ENCODE measurements around the gene SYT12. TPM values are rescaled to one million over a fixed set of nuclear protein-coding genes. Genes with fewer than 3 reads are reported as not detected.
"Not testable (repeated sequence)": the region's sequence is repeated elsewhere in the genome, so short reads cannot be mapped to it uniquely, and the experiment has no call there.

The SYT12 gene
- total RNA-seq, 2 donors from 2014 or later, result 0.05 TPM; not detected in 1

DNA sequence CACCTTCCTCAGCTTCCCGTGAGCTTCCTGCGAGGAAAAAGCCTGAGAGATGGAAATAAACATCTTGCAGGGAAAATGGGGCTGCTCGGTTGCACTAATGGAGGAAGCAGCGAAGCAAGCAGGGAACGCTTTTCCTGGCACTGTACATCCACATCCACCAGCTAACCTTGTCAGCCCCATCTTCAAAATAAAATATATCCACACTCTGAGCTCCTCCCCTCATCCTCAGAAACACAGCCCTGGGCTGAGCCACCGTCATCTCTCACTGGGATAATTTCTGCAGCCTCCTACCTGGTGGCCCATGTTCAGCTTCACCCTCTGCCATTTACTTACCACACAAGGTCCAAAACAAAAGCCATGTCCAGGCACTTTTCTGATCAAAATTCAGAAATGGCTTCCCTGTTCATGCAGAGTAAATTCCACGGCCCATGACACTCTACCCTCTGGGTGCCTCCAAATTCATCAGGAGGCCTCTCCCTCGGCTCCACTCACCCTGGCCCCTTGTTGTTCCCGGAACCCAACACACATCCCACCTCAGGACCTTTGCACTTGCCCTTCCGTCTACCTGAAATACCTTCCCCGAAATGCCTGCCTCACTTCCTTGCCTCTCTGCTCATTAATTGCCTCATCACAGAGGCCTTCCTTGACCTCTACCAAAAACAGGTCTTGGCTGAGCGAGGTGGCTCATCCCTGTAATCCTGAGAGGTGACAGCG is 34.9 kb upstream of the SYT12 start:
- Mint-ChIP-seq H3K27ac (peak overlapping the region in 1 of 2 donors; percentile 37), H3K36me3 (no peaks in the 10 kb centered on the region), H3K9me3 (no peaks in the 10 kb centered on the region)
- DNase-seq (ENCODE audit: low spot score in 2 of 2) (no peak), ATAC-seq (no peak)

GRCh38 chr11:66988741-66989140 is 34.2 kb upstream of the SYT12 start:
- not testable (repeated sequence) for H3K27ac Mint-ChIP-seq; DNase-seq (ENCODE audit: low spot score in 2 of 2); H3K9me3 Mint-ChIP-seq; H3K36me3 Mint-ChIP-seq; ATAC-seq

- H3K27ac Mint-ChIP-seq; DNase-seq (ENCODE audit: low spot score in 2 of 2); ATAC-seq; H3K36me3 Mint-ChIP-seq; H3K9me3 Mint-ChIP-seq: not testable (repeated sequence)
Observed at GRCh38 chr11:66989360-66989759, 33.6 kb upstream of the SYT12 start.

GRCh38 chr11:66992041-66992440 is 30.9 kb upstream of the SYT12 start:
- H3K36me3 Mint-ChIP-seq, result no peaks in the 10 kb centered on the region
- no peak for DNase-seq (ENCODE audit: low spot score in 2 of 2)
- no peaks in the 10 kb centered on the region for H3K9me3 Mint-ChIP-seq
- no peak for ATAC-seq
- H3K27ac Mint-ChIP-seq, result no peak overlapping the region

DNA sequence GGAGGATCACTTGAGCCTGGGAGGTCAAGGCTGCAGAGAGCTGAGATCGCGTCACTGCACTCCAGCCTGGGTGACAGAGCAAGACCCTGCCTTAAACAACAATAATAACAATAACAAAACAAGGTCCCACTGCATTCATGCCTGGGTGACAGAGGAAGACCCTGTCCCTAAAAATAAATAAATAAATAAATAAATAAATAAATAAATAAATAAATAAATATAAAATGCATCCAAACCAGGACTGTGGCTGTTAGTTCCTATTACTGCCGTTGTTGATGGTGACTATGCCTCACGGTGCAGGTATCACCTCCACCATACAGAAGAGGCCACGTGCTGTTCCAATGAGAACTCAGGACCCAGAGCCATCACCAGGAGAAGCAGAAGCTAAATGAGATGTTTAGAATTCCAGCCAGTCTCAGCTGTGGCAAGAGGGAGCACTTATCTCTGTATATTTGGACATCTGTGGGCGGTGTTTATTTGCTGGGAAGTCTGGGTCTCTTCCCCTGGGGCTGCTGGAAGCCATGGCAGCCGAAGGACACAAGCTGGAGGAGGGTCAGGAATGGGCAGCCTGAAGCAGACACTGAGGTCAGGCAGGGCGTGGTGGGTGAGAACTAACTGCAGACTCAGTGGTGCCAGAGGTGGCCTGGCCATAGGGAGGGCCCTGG is 26.2 kb upstream of the SYT12 start:
- ATAC-seq, result no peak
- DNase-seq (ENCODE audit: low spot score in 2 of 2), result no peak
- Mint-ChIP-seq H3K36me3 (no peaks in the 10 kb centered on the region), H3K27ac (no peak overlapping the region), H3K9me3 (no peaks in the 10 kb centered on the region)

DNA sequence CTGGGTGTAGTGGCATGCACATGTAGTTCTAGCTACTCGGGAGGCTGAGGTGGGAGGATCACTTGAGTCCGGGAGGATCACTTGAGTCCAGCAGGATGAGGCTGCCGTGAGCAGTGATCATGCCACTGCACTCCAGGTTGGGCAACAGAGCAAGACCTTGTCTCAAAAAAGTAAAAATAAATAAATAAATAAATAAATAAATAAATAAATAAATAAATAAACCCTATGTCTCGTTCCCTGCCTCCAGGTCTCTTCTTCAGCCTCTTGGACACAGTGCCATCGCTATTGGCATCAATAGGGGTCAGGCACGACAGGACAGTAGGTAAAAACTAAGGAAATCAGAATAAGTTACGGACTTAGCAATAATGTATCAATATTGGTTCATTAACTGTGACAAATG is 23.4 kb upstream of the SYT12 start:
- no peak overlapping the region for H3K27ac Mint-ChIP-seq
- no peaks in the 10 kb centered on the region for H3K9me3 Mint-ChIP-seq
- DNase-seq (ENCODE audit: low spot score in 2 of 2) (no peak), ATAC-seq (no peak)
- H3K36me3 Mint-ChIP-seq, result no peaks in the 10 kb centered on the region

GRCh38 chr11:67001332-67001731 is 21.6 kb upstream of the SYT12 start:
- no peak for ATAC-seq
- Mint-ChIP-seq H3K36me3 (no peaks in the 10 kb centered on the region), H3K27ac (no peak overlapping the region), H3K9me3 (peaks cover 0 to 4% of the 10 kb centered on the region in 2 donors)
- DNase-seq (ENCODE audit: low spot score in 2 of 2), result no peak

DNA sequence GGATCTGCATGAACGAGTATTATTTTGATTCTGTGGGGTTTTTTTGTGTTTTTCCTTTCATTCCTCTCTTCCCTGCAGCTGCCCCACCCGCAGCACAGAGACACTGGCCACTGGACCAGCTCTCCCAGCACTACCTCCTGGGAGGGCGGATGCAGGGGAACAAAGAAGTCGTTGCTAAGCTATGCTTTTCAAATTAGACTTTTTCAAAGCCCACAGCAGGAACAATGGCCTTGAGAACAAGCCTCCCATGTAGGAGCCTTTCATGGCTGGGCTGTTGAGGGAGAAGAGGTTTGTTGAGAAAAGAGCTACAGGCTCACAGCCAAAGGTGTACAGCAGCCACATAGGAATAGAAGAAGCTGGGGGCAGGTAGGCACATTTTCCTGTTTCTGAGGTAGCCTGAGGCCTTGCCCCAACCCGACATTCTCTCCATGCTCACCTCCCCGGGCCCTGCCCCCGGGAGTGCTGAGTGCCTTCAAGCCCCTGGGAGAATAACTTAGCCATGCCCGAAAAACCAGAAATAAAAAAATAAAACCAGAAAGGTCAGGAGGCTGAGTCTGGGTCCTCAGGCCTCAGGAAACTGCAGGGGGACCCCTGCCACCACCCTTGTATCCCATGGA is 20.5 kb upstream of the SYT12 start:
- no peaks in the 10 kb centered on the region for H3K36me3 Mint-ChIP-seq
- ATAC-seq (no peak), DNase-seq (ENCODE audit: low spot score in 2 of 2) (no peak)
- no peak overlapping the region for H3K27ac Mint-ChIP-seq
- H3K9me3 Mint-ChIP-seq, result peaks cover 0 to 9% of the 10 kb centered on the region in 2 donors

DNA sequence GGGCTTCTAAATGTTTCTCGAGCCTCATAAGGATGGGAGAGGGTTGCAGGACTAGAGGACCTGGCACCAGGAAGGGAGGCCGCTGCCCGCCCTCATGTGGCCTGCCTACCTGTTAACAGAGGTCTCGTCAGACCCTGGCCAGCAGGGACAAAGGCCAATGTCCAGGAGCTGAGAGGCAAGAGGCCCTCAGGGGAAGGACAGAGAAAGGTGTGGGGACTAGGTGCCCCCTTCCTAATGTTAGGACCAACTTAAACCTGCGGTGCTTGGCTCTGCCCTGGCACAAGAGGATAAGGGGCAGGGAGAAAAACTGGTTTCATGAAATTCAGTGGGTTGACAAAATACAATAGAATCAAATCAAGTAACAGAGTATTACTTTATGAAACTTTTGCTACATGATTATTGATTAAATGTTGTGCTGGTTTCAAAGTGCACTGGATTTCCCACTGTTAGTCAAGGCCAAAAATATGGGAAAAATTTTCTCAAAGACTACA is 20.0 kb upstream of the SYT12 start:
- H3K27ac Mint-ChIP-seq, result no peak overlapping the region
- no peak for ATAC-seq
- no peak for DNase-seq (ENCODE audit: low spot score in 2 of 2)
- H3K9me3 Mint-ChIP-seq, result peaks cover 0 to 9% of the 10 kb centered on the region in 2 donors
- no peaks in the 10 kb centered on the region for H3K36me3 Mint-ChIP-seq

DNA sequence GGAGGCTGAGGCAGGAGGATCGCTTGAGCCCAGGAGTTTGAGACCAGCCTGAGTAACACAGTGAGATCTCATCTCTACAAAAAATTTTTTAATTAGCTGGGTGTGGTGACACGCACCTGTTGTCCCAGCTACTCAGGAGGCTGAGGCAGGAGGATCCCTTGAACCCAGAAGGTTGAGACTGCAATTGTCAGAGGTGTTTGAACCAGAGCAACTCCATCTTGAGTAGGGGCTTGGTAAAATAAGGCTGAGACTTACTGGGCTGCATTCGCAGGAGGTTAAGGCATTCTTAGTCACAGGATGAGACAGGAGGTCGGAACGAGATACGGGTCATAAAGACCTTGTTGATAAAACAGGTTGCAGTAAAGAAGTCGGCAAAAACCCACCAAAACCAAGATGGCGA is 17.7 kb upstream of the SYT12 start:
- ATAC-seq, H3K36me3 Mint-ChIP-seq, H3K9me3 Mint-ChIP-seq: not testable (repeated sequence)

DNA sequence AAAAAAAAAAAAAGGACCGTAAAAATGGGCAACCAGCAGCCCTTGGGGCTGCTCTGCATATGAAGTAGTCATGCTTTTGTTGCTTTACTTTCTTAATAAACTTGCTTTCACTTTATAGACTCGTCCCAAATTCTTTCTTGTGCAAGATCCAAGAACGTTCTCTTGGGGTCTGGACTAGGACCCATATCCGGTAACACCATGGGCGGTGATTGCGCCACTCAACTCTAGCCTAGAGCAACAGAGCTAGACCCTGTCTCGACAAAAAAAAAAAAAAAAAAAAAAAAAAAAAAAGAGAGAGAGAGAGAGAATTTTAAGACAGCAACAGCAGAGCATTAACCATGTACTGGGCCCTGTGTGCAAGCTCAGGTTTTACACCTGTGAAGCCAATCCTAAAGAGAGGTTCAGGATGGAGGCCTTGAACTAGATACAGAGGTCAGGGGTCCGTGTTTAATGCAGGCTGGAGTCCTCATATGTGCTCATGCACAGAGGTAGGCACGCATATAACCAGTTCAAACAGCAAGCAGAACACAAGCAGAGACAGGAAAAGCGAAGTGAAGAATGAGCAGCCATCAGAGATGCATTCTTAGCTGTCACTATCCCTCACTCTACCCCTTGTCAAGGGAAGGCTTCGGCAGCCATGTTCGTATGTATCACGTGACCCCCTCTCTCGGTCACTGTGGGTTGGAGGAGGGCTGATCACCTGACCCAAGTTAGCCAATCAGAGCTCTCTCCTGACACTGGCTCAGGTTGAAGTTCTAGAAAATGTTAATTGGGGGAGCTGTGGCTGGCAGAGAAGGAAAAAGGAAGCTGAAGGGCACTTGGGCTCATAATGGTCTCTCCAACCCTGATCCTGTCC is 16.7 kb upstream of the SYT12 start:
- peak in 1 of 2 donors; percentile 36 for ATAC-seq
- Mint-ChIP-seq H3K36me3 (no peaks in the 10 kb centered on the region), H3K27ac (no peak overlapping the region), H3K9me3 (peaks cover 0 to 9% of the 10 kb centered on the region in 2 donors)
- peak in 1 of 2 donors; percentile 24 for DNase-seq (ENCODE audit: low spot score in 2 of 2)

More for the DNA sequence above, 17.7 kb upstream of the SYT12 start:
- not testable (repeated sequence) for DNase-seq (ENCODE audit: low spot score in 2 of 2); H3K27ac Mint-ChIP-seq

DNA sequence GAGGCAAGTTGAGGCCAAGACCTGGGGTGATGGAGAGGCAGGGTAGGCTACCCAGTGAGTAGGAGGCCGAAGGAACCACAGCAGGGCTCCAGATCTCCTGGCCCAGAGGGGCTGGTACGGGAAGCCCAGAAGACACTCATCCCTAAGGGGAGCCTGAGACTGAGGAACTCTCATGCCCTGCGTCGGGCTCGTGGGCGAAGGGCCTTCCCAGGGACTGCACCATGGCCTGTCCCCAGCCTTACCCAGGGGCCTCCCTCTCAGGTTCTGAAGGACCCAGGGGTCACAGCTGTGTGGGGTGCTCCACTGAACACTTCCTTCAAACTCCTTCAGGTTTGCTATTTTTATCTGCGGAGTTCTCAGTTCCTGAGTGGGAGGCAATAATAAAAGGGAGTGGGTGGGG is 15.8 kb upstream of the SYT12 start:
- H3K9me3 Mint-ChIP-seq, result peaks cover 0 to 9% of the 10 kb centered on the region in 2 donors

GRCh38 chr11:67010296-67010905 is 12.5 kb upstream of the SYT12 start:
- no peak for DNase-seq (ENCODE audit: low spot score in 2 of 2)
- Mint-ChIP-seq H3K36me3 (no peaks in the 10 kb centered on the region), H3K27ac (no peak overlapping the region), H3K9me3 (peaks cover 0 to 9% of the 10 kb centered on the region in 2 donors)
- no peak for ATAC-seq

More for the DNA sequence above, 15.8 kb upstream of the SYT12 start:
- no peak for DNase-seq (ENCODE audit: low spot score in 2 of 2)
- H3K27ac Mint-ChIP-seq, result no peak overlapping the region
- no peak for ATAC-seq
- no peaks in the 10 kb centered on the region for H3K36me3 Mint-ChIP-seq

GRCh38 chr11:67013511-67014045 is 9.4 kb upstream of the SYT12 start:
- DNase-seq (ENCODE audit: low spot score in 2 of 2), result no peak
- ATAC-seq, result no peak
- peaks cover 2 to 3% of the 10 kb centered on the region in 2 donors for H3K36me3 Mint-ChIP-seq
- H3K27ac Mint-ChIP-seq, result peak overlapping the region in 1 of 2 donors; percentile 94
- H3K9me3 Mint-ChIP-seq, result no peaks in the 10 kb centered on the region

GRCh38 chr11:67014343-67014742 is 8.6 kb upstream of the SYT12 start:
- DNase-seq (ENCODE audit: low spot score in 2 of 2) (no peak), ATAC-seq (no peak)
- Mint-ChIP-seq H3K36me3 (peaks cover 8% of the 10 kb centered on the region in 2 donors), H3K9me3 (peaks cover 0 to 4% of the 10 kb centered on the region in 2 donors), H3K27ac (no peak overlapping the region)

- peaks cover 0 to 4% of the 10 kb centered on the region in 2 donors for H3K9me3 Mint-ChIP-seq
- DNase-seq (ENCODE audit: low spot score in 2 of 2) (no peak), ATAC-seq (no peak)
- H3K27ac Mint-ChIP-seq, result no peak overlapping the region
- H3K36me3 Mint-ChIP-seq, result peaks cover 8% of the 10 kb centered on the region in 2 donors
Observed at GRCh38 chr11:67015048-67015447, 7.9 kb upstream of the SYT12 start.

Measured in activated naive CD4-positive, alpha-beta T cell treated with anti-CD3 and anti-CD28 coated beads, Interleukin-2, amount 50 U/mL, for 72 hours (primary cell).